ENCODE data around the gene SPEM3. TPM values are rescaled to one million over a fixed set of nuclear protein-coding genes. Genes with fewer than 3 reads are reported as not detected.
"Not testable (repeated sequence)": the region's sequence is repeated elsewhere in the genome, so short reads cannot be mapped to it uniquely, and the experiment has no call there.

The SPEM3 gene
- total RNA-seq, 1 donor from 2014 or later = not detected

- no peaks in the 10 kb centered on the region for H3K27me3 Mint-ChIP-seq (ENCODE audit: unreplicated experiment)
- DNase-seq (ENCODE audit: extremely low spot score, unreplicated experiment) = no peak
- no peak overlapping the region for H3K4me3 Mint-ChIP-seq (ENCODE audit: unreplicated experiment)
- no peak for TF ChIP-seq CTCF (IDR thresholded peaks at IDR 0.05)
- no peak overlapping the region for H3K27ac Mint-ChIP-seq (ENCODE audit: unreplicated experiment)
- H3K4me1 Mint-ChIP-seq (ENCODE audit: unreplicated experiment) = peaks cover 2% of the 10 kb centered on the region
- peaks cover 12% of the 10 kb centered on the region for H3K36me3 Mint-ChIP-seq (ENCODE audit: unreplicated experiment)
- H3K9me3 Mint-ChIP-seq (ENCODE audit: unreplicated experiment) = no peaks in the 10 kb centered on the region
Measured at GRCh38 chr17:7468290-7468689, 39.6 kb downstream of the SPEM3 start.

GRCh38 chr17:7468804-7469389 lies 40.2 kb downstream of the SPEM3 start:
- no peak for DNase-seq (ENCODE audit: extremely low spot score, unreplicated experiment)
- Mint-ChIP-seq H3K27ac (ENCODE audit: unreplicated experiment) (no peak overlapping the region), H3K4me3 (ENCODE audit: unreplicated experiment) (no peak overlapping the region), H3K36me3 (ENCODE audit: unreplicated experiment) (peaks cover 9% of the 10 kb centered on the region), H3K27me3 (ENCODE audit: unreplicated experiment) (no peaks in the 10 kb centered on the region), H3K4me1 (ENCODE audit: unreplicated experiment) (peaks cover 2% of the 10 kb centered on the region), H3K9me3 (ENCODE audit: unreplicated experiment) (no peaks in the 10 kb centered on the region)
- no peak for TF ChIP-seq CTCF (IDR thresholded peaks at IDR 0.05)

GRCh38 chr17:7469843-7470242 lies 41.2 kb downstream of the SPEM3 start:
- H3K9me3 Mint-ChIP-seq (ENCODE audit: unreplicated experiment) = not testable (repeated sequence)

GRCh38 chr17:7470457-7470973 lies 41.9 kb downstream of the SPEM3 start:
- H3K4me1 Mint-ChIP-seq (ENCODE audit: unreplicated experiment); H3K27ac Mint-ChIP-seq (ENCODE audit: unreplicated experiment); H3K27me3 Mint-ChIP-seq (ENCODE audit: unreplicated experiment); DNase-seq (ENCODE audit: extremely low spot score, unreplicated experiment); H3K36me3 Mint-ChIP-seq (ENCODE audit: unreplicated experiment); H3K9me3 Mint-ChIP-seq (ENCODE audit: unreplicated experiment); H3K4me3 Mint-ChIP-seq (ENCODE audit: unreplicated experiment): not testable (repeated sequence)

More at GRCh38 chr17:7469843-7470242, 41.2 kb downstream of the SPEM3 start:
- H3K27me3 Mint-ChIP-seq (ENCODE audit: unreplicated experiment); DNase-seq (ENCODE audit: extremely low spot score, unreplicated experiment); H3K4me1 Mint-ChIP-seq (ENCODE audit: unreplicated experiment); H3K36me3 Mint-ChIP-seq (ENCODE audit: unreplicated experiment); H3K27ac Mint-ChIP-seq (ENCODE audit: unreplicated experiment); H3K4me3 Mint-ChIP-seq (ENCODE audit: unreplicated experiment): not testable (repeated sequence)

- Mint-ChIP-seq H3K9me3 (ENCODE audit: unreplicated experiment) (no peaks in the 10 kb centered on the region), H3K4me3 (ENCODE audit: unreplicated experiment) (no peak overlapping the region), H3K4me1 (ENCODE audit: unreplicated experiment) (peaks cover 16% of the 10 kb centered on the region), H3K27ac (ENCODE audit: unreplicated experiment) (no peak overlapping the region), H3K36me3 (ENCODE audit: unreplicated experiment) (peaks cover 5% of the 10 kb centered on the region), H3K27me3 (ENCODE audit: unreplicated experiment) (no peaks in the 10 kb centered on the region)
- no peak for TF ChIP-seq CTCF (IDR thresholded peaks at IDR 0.05)
- DNase-seq (ENCODE audit: extremely low spot score, unreplicated experiment) = no peak
Measured at GRCh38 chr17:7471729-7472128, 43.1 kb downstream of the SPEM3 start.

GRCh38 chr17:7474767-7475166 lies 46.1 kb downstream of the SPEM3 start:
- not testable (repeated sequence) for H3K4me3 Mint-ChIP-seq (ENCODE audit: unreplicated experiment); H3K27ac Mint-ChIP-seq (ENCODE audit: unreplicated experiment); H3K36me3 Mint-ChIP-seq (ENCODE audit: unreplicated experiment); DNase-seq (ENCODE audit: extremely low spot score, unreplicated experiment); H3K9me3 Mint-ChIP-seq (ENCODE audit: unreplicated experiment); H3K27me3 Mint-ChIP-seq (ENCODE audit: unreplicated experiment)
- H3K4me1 Mint-ChIP-seq (ENCODE audit: unreplicated experiment) = peaks cover 36% of the 10 kb centered on the region
